ENCODE data around the gene TFAP2C.
"Not testable (repeated sequence)": the region's sequence is repeated elsewhere in the genome, so short reads cannot be mapped to it uniquely, and the experiment has no call there.

The TFAP2C gene

GRCh38 chr20:56657879-56658278 lies 28.8 kb downstream of the TFAP2C start:
- DNase-seq: no peak

- not testable (repeated sequence) for DNase-seq
Measured at GRCh38 chr20:56658341-56658947, 29.3 kb downstream of the TFAP2C start.

GRCh38 chr20:56663660-56664059 lies 34.6 kb downstream of the TFAP2C start:
- no peak for DNase-seq

GRCh38 chr20:56664796-56665195 lies 35.7 kb downstream of the TFAP2C start:
- no peak for DNase-seq

- no peak for DNase-seq
Measured at GRCh38 chr20:56665806-56666205, 36.7 kb downstream of the TFAP2C start.

GRCh38 chr20:56673450-56673849 lies 44.3 kb downstream of the TFAP2C start:
- no peak for DNase-seq

- no peak for DNase-seq
Measured at GRCh38 chr20:56676001-56676400, 46.9 kb downstream of the TFAP2C start.

- no peak for DNase-seq
Measured at GRCh38 chr20:56676679-56677078, 47.6 kb downstream of the TFAP2C start.

GRCh38 chr20:56683077-56683865 lies 54.2 kb downstream of the TFAP2C start:
- no peak for DNase-seq

- no peak for DNase-seq
Measured at GRCh38 chr20:56685879-56686278, 56.8 kb downstream of the TFAP2C start.

GRCh38 chr20:56687061-56687460 lies 58.0 kb downstream of the TFAP2C start:
- no peak for DNase-seq

GRCh38 chr20:56688106-56688505 lies 59.0 kb downstream of the TFAP2C start:
- DNase-seq: no peak

All from SIG-M5 (cell line).